ENCODE results near the gene STAT4.

DNA sequence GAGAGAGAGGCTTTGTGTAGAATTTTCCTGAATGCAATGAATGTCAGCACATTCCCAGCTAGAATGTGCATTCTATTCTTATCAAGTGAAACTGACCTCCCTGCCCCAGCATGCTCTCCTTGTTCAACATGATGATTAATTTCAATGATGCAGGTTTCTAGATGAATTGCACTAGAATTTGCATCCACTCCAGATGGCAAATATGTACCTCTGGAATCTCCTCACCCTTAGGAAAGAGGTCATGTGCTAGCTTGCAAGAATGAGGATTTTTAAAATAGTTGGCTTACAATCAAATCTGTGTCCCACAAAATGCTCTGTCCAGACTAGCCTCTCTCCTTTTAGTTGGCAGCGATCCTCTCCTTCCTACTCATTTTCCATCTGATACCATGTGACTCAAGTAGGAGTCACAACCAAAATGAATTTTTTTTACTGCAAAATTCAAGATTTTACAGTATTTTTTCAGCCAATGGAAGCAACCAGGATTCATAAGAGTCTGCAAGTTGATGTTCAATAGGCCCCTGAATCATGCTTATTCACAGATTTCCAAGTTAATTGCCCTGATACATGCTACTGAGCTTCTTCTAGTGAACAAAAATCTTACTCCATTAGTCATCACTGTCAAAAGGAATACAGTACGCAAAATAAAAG lies 21.0 kb upstream of the STAT4 start:
- TF ChIP-seq, protein P1, sequence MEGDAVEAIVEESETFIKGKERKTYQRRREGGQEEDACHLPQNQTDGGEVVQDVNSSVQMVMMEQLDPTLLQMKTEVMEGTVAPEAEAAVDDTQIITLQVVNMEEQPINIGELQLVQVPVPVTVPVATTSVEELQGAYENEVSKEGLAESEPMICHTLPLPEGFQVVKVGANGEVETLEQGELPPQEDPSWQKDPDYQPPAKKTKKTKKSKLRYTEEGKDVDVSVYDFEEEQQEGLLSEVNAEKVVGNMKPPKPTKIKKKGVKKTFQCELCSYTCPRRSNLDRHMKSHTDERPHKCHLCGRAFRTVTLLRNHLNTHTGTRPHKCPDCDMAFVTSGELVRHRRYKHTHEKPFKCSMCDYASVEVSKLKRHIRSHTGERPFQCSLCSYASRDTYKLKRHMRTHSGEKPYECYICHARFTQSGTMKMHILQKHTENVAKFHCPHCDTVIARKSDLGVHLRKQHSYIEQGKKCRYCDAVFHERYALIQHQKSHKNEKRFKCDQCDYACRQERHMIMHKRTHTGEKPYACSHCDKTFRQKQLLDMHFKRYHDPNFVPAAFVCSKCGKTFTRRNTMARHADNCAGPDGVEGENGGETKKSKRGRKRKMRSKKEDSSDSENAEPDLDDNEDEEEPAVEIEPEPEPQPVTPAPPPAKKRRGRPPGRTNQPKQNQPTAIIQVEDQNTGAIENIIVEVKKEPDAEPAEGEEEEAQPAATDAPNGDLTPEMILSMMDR (conservative IDR thresholded peaks at IDR 0.05; ENCODE audit: low read depth, low read length) = no peak
- TF ChIP-seq EZH2 (IDR thresholded peaks at IDR 0.05; ENCODE audit: borderline replicate concordance, low read depth, low read length, poor library complexity, severe bottlenecking) = no peak

Measured in A673 (cell line).